ENCODE measurements around the gene EFCAB11. TPM values are rescaled to one million over a fixed set of nuclear protein-coding genes. Genes with fewer than 3 reads are reported as not detected.
A peak's percentile ranks its signal among the peaks of the same experiment; 100 is the strongest.

The EFCAB11 gene
- total RNA-seq, 1 donor from 2014 or later = 7.5 TPM

DNA sequence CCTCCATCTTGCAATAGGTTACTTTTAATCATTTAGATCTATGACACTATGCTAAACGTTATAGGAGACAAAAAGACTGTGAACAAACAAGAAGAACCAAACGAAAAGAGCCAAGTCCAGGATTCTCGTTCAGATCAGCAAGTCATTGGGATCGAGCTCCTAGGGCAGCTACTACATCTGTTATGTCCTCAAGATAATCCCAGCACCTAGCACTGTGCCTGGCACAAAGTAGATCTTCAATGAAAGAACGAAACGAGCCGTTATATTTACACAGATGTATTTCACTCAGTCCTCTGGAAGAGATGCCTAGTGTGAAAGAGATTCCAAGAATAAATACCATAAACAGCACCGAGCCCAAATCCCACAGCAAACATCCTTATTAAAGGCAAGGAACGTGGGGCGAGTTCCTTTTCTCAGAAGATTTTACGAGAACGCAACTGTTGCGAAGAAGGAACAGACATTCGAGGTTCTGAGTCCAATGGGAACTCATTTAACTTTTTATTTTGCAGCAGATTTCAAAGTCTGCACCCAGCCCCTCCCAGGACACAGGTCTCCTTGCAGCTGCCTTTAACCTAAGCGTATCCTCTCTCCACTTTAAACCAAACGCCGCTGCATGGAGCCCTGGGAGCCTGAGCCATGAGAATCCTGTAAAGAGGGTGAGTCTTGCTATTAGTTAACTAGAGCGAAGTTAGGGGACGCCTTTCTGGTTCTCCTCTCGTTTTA, 653 bp upstream of the EFCAB11 start:
- no peak for DNase-seq (ENCODE audit: low read depth)
- peak overlapping the region; percentile 97 for H3K9ac ChIP-seq (ENCODE audit: low read length)
- no peaks in the 10 kb centered on the region for H3K36me3 Mint-ChIP-seq (ENCODE audit: low read depth, unreplicated experiment)
- peak overlapping the region; percentile 91 for H3K4me2 ChIP-seq (ENCODE audit: low read length)
- H3K4me1 ChIP-seq (ENCODE audit: insufficient read depth, low read length) = peaks cover 28% of the 10 kb centered on the region
- H3K27ac Mint-ChIP-seq (ENCODE audit: unreplicated experiment) = peak overlapping the region; percentile 96
- H3K4me3 Mint-ChIP-seq (ENCODE audit: unreplicated experiment) = peak overlapping the region; percentile 95
- H3K79me2 ChIP-seq (ENCODE audit: insufficient read depth, low read length) = peaks cover 37% of the 10 kb centered on the region
- FAIRE-seq = no peak
- H2AFZ ChIP-seq (ENCODE audit: low read depth, low read length) = peak overlapping the region; percentile 80
- no peak for TF ChIP-seq EZH2 (IDR thresholded peaks at IDR 0.05; ENCODE audit: insufficient read depth, low read length)
- TF ChIP-seq, protein P1, sequence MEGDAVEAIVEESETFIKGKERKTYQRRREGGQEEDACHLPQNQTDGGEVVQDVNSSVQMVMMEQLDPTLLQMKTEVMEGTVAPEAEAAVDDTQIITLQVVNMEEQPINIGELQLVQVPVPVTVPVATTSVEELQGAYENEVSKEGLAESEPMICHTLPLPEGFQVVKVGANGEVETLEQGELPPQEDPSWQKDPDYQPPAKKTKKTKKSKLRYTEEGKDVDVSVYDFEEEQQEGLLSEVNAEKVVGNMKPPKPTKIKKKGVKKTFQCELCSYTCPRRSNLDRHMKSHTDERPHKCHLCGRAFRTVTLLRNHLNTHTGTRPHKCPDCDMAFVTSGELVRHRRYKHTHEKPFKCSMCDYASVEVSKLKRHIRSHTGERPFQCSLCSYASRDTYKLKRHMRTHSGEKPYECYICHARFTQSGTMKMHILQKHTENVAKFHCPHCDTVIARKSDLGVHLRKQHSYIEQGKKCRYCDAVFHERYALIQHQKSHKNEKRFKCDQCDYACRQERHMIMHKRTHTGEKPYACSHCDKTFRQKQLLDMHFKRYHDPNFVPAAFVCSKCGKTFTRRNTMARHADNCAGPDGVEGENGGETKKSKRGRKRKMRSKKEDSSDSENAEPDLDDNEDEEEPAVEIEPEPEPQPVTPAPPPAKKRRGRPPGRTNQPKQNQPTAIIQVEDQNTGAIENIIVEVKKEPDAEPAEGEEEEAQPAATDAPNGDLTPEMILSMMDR (IDR thresholded peaks at IDR 0.05; ENCODE audit: insufficient read depth, low read depth, low read length) = no peak
- peaks cover 12% of the 10 kb centered on the region for H3K4me1 Mint-ChIP-seq (ENCODE audit: low read depth, unreplicated experiment)
- H3K4me3 ChIP-seq (ENCODE audit: insufficient read depth, low read depth, low read length) = peak overlapping the region; percentile 87
- H3K9me3 Mint-ChIP-seq (ENCODE audit: unreplicated experiment) = no peaks in the 10 kb centered on the region
- no peaks in the 10 kb centered on the region for H4K20me1 ChIP-seq (ENCODE audit: insufficient read depth, low read length)
- no peaks in the 10 kb centered on the region for H3K27me3 ChIP-seq (ENCODE audit: insufficient read depth, low read length)
- H3K9me3 ChIP-seq (ENCODE audit: insufficient read depth, low read depth, low read length) = no peaks in the 10 kb centered on the region
- H3K27ac ChIP-seq (ENCODE audit: low read depth, low read length) = peak overlapping the region; percentile 98
- H3K27me3 Mint-ChIP-seq (ENCODE audit: low read depth, unreplicated experiment) = no peaks in the 10 kb centered on the region
- peaks cover 6% of the 10 kb centered on the region for H3K36me3 ChIP-seq (ENCODE audit: insufficient read depth, low read length)

GRCh38 chr14:89953602-89954001, 928 bp downstream of the EFCAB11 start:
- FAIRE-seq (no peak), DNase-seq (ENCODE audit: low read depth) (no peak)
- Histone ChIP-seq H3K4me2 (ENCODE audit: low read length) (peak overlapping the region; percentile 91), H3K4me1 (ENCODE audit: insufficient read depth, low read length) (peaks cover 28% of the 10 kb centered on the region), H4K20me1 (ENCODE audit: insufficient read depth, low read length) (no peaks in the 10 kb centered on the region), H3K4me3 (ENCODE audit: insufficient read depth, low read depth, low read length) (peak overlapping the region; percentile 88), H3K9ac (ENCODE audit: low read length) (peak overlapping the region; percentile 97), H2AFZ (ENCODE audit: low read depth, low read length) (no peak overlapping the region), H3K27me3 (ENCODE audit: insufficient read depth, low read length) (no peaks in the 10 kb centered on the region), H3K36me3 (ENCODE audit: insufficient read depth, low read length) (peaks cover under 1% of the 10 kb centered on the region), H3K27ac (ENCODE audit: low read depth, low read length) (no peak overlapping the region), H3K9me3 (ENCODE audit: insufficient read depth, low read depth, low read length) (no peaks in the 10 kb centered on the region), H3K79me2 (ENCODE audit: insufficient read depth, low read length) (peaks cover 21% of the 10 kb centered on the region)
- TF ChIP-seq EZH2 (IDR thresholded peaks at IDR 0.05; ENCODE audit: insufficient read depth, low read length) = no peak
- TF ChIP-seq, protein P1 (IDR thresholded peaks at IDR 0.05; ENCODE audit: insufficient read depth, low read depth, low read length) = no peak
- H3K4me3 Mint-ChIP-seq (ENCODE audit: unreplicated experiment) = peak overlapping the region; percentile 95
- peaks cover 1% of the 10 kb centered on the region for H3K36me3 Mint-ChIP-seq (ENCODE audit: low read depth, unreplicated experiment)
- no peaks in the 10 kb centered on the region for H3K9me3 Mint-ChIP-seq (ENCODE audit: unreplicated experiment)
- no peak overlapping the region for H3K27ac Mint-ChIP-seq (ENCODE audit: unreplicated experiment)
- H3K27me3 Mint-ChIP-seq (ENCODE audit: low read depth, unreplicated experiment) = no peaks in the 10 kb centered on the region
- H3K4me1 Mint-ChIP-seq (ENCODE audit: low read depth, unreplicated experiment) = peaks cover 12% of the 10 kb centered on the region

DNA sequence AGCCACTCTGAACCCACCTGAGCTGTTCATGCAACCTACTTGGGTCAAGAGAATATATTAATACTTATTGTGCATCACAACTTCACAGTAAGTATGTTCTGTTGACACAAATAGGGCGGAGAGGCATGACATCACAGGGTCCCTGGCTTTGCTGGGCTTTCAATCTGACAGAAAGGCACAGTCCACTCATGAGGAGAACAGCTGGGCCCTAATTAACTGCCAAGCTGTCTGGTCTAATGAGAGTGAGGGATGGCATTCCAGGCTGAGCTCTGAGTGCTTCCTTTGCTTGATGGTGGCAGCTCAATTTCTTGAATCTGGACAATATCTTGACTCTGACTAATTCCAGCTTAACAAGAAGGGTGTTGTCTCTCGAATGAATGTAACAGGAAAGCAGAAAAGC, 2.0 kb downstream of the EFCAB11 start:
- FAIRE-seq (no peak), DNase-seq (ENCODE audit: low read depth) (no peak)
- no peak overlapping the region for H3K4me3 ChIP-seq (ENCODE audit: insufficient read depth, low read depth, low read length)
- no peaks in the 10 kb centered on the region for H3K36me3 ChIP-seq (ENCODE audit: insufficient read depth, low read length)
- no peak overlapping the region for H3K9ac ChIP-seq (ENCODE audit: low read length)
- no peaks in the 10 kb centered on the region for H3K9me3 ChIP-seq (ENCODE audit: insufficient read depth, low read depth, low read length)
- H3K27me3 ChIP-seq (ENCODE audit: insufficient read depth, low read length) = no peaks in the 10 kb centered on the region
- no peak overlapping the region for H2AFZ ChIP-seq (ENCODE audit: low read depth, low read length)
- Mint-ChIP-seq H3K36me3 (ENCODE audit: low read depth, unreplicated experiment) (peaks cover 2% of the 10 kb centered on the region), H3K27me3 (ENCODE audit: low read depth, unreplicated experiment) (no peaks in the 10 kb centered on the region), H3K4me3 (ENCODE audit: unreplicated experiment) (no peak overlapping the region), H3K9me3 (ENCODE audit: unreplicated experiment) (no peaks in the 10 kb centered on the region), H3K27ac (ENCODE audit: unreplicated experiment) (no peak overlapping the region), H3K4me1 (ENCODE audit: low read depth, unreplicated experiment) (peaks cover 8% of the 10 kb centered on the region)
- TF ChIP-seq, protein P1 (IDR thresholded peaks at IDR 0.05; ENCODE audit: insufficient read depth, low read depth, low read length) = no peak
- no peak for TF ChIP-seq EZH2 (IDR thresholded peaks at IDR 0.05; ENCODE audit: insufficient read depth, low read length)
- no peak overlapping the region for H3K4me2 ChIP-seq (ENCODE audit: low read length)
- peaks cover 25% of the 10 kb centered on the region for H3K4me1 ChIP-seq (ENCODE audit: insufficient read depth, low read length)
- H3K27ac ChIP-seq (ENCODE audit: low read depth, low read length) = no peak overlapping the region
- H4K20me1 ChIP-seq (ENCODE audit: insufficient read depth, low read length) = no peaks in the 10 kb centered on the region
- peaks cover 11% of the 10 kb centered on the region for H3K79me2 ChIP-seq (ENCODE audit: insufficient read depth, low read length)
